Stimulated activated CD4-positive, alpha-beta T cell treated with anti-CD3 and anti-CD28 coated beads, Interleukin-15, amount 100 ng/mL, for 48 hours (primary cell): ENCODE data around the gene LAMA5.

Experiments
- DNase-seq, 2 donors: peaks; one replicate each; pipeline ENCODE4 v3.0.0-alpha.2; 2020; ENCODE audit warnings: low read depth in 2 of 2

Gene LAMA5

GRCh38 chr20:62404112-62404665 lies 37.1 kb upstream of the LAMA5 start:
- no peak for DNase-seq

GRCh38 chr20:62403331-62403730 lies 36.2 kb upstream of the LAMA5 start:
- no peak for DNase-seq

- DNase-seq = no peak
Observed at GRCh38 chr20:62402456-62403150, 35.5 kb upstream of the LAMA5 start.

- no peak for DNase-seq
Observed at GRCh38 chr20:62401331-62401779, 34.2 kb upstream of the LAMA5 start.

GRCh38 chr20:62400541-62400940 lies 33.4 kb upstream of the LAMA5 start:
- DNase-seq = no peak

- DNase-seq = no peak
Observed at GRCh38 chr20:62400021-62400420, 32.9 kb upstream of the LAMA5 start.

- DNase-seq = no peak
Observed at GRCh38 chr20:62398120-62398821, 31.2 kb upstream of the LAMA5 start.

GRCh38 chr20:62396367-62397239 lies 29.5 kb upstream of the LAMA5 start:
- no peak for DNase-seq

GRCh38 chr20:62395311-62396242 lies 28.5 kb upstream of the LAMA5 start:
- DNase-seq = no peak

- no peak for DNase-seq
Observed at GRCh38 chr20:62394248-62395245, 27.4 kb upstream of the LAMA5 start.

- no peak for DNase-seq
Observed at GRCh38 chr20:62393830-62394229, 26.7 kb upstream of the LAMA5 start.

- DNase-seq = no peak
Observed at GRCh38 chr20:62393335-62393665, 26.2 kb upstream of the LAMA5 start.

GRCh38 chr20:62392621-62393334 lies 25.7 kb upstream of the LAMA5 start:
- DNase-seq = no peak

- no peak for DNase-seq
Observed at GRCh38 chr20:62392077-62392418, 24.9 kb upstream of the LAMA5 start.

- no peak for DNase-seq
Observed at GRCh38 chr20:62391165-62392076, 24.3 kb upstream of the LAMA5 start.

- no peak for DNase-seq
Observed at GRCh38 chr20:62390317-62391164, 23.4 kb upstream of the LAMA5 start.

GRCh38 chr20:62389601-62390087 lies 22.5 kb upstream of the LAMA5 start:
- no peak for DNase-seq
